ENCODE measurements around the gene HCRTR1.

HCRTR1 gene

GRCh38 chr1:31626223-31627207, 9.0 kb downstream of the HCRTR1 start:
- TF ChIP-seq JUND (IDR thresholded peaks at IDR 0.05; ENCODE audit: low read depth) = no peak
- in situ Hi-C loops (cut with HindIII; ENCODE audit: low pct_unique_long_range_greater_than_20kb, low sequenced_read_pairs) = no loop called here
- DNase-seq (ENCODE audit: low read depth in 1 of 2, low spot score in 1 of 2) = no peak

DNA sequence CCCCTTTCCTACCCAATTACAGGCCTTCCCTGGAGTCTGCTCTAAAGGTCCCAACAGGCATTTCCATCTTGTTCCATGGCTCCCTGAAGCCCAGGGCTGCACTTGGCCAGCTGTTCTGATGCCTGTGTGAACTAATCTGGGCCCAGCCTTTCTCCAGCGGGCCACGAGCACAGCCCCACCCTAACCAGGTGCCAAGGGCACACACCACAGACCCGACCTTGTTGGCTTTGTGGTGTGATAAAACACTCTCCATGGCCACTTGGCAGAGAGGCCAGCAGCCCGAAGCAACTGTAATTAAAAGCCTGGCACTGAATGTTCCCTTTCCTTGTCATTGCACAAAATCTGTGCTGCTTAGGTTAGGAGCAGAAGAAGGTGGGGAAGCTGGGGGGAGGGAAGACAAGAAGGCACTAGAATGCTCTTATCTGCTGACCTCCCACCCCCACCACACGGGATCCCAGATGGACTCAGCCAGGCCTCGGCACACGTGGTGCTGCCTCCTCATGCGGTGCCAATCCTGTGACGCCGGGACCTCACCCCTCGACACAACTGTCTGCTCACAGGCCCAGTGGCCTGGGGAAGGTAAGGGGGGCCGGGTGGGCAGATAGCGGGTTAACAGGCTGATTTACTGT, 9.9 kb downstream of the HCRTR1 start:
- no peak for TF ChIP-seq JUND (IDR thresholded peaks at IDR 0.05; ENCODE audit: low read depth)
- no peak for DNase-seq (ENCODE audit: low read depth in 1 of 2, low spot score in 1 of 2)
- in situ Hi-C loops (cut with HindIII; ENCODE audit: low pct_unique_long_range_greater_than_20kb, low sequenced_read_pairs) = no loop called here

GRCh38 chr1:31627930-31628559, 10.6 kb downstream of the HCRTR1 start:
- no peak for DNase-seq (ENCODE audit: low read depth in 1 of 2, low spot score in 1 of 2)
- no peak for TF ChIP-seq JUND (IDR thresholded peaks at IDR 0.05; ENCODE audit: low read depth)
- in situ Hi-C loops (cut with HindIII; ENCODE audit: low pct_unique_long_range_greater_than_20kb, low sequenced_read_pairs) = no loop called here

GRCh38 chr1:31628931-31629556, 11.6 kb downstream of the HCRTR1 start:
- DNase-seq (ENCODE audit: low read depth in 1 of 2, low spot score in 1 of 2) = no peak
- in situ Hi-C loops (cut with HindIII; ENCODE audit: low pct_unique_long_range_greater_than_20kb, low sequenced_read_pairs) = no loop called here
- no peak for TF ChIP-seq JUND (IDR thresholded peaks at IDR 0.05; ENCODE audit: low read depth)

- in situ Hi-C loops (cut with HindIII; ENCODE audit: low pct_unique_long_range_greater_than_20kb, low sequenced_read_pairs) = no loop called here
- no peak for TF ChIP-seq JUND (IDR thresholded peaks at IDR 0.05; ENCODE audit: low read depth)
- no peak for DNase-seq (ENCODE audit: low read depth in 1 of 2, low spot score in 1 of 2)
These were observed 15.2 kb downstream of the HCRTR1 start for GRCh38 chr1:31632649-31633048.

DNA sequence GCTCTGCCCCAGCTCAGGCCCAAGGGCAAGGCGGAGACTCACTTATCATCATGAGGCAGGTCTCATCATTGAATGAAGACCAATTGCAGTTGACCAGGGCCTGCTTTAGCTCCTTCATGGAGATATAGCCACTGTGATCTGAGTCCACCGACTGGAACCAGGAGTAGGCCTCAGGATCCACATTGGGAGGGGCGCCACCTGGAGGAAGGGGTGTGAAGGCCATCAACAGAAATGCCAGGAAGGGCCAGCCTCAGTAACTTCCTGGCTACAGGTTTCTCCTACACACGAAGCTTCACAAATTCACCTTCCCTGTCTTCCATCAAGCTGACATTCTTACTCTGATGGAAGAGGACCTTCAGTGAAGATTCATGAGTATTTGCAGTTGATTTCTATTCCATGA, 15.6 kb downstream of the HCRTR1 start:
- in situ Hi-C loops (cut with HindIII; ENCODE audit: low pct_unique_long_range_greater_than_20kb, low sequenced_read_pairs) = no loop called here
- DNase-seq (ENCODE audit: low read depth in 1 of 2, low spot score in 1 of 2) = peak in 1 of 2 experiments; percentile 44
- TF ChIP-seq JUND (IDR thresholded peaks at IDR 0.05; ENCODE audit: low read depth) = no peak

GRCh38 chr1:31637915-31638673, 20.6 kb downstream of the HCRTR1 start:
- in situ Hi-C loops (cut with HindIII; ENCODE audit: low pct_unique_long_range_greater_than_20kb, low sequenced_read_pairs) = no loop called here
- no peak for DNase-seq (ENCODE audit: low read depth in 1 of 2, low spot score in 1 of 2)
- no peak for TF ChIP-seq JUND (IDR thresholded peaks at IDR 0.05; ENCODE audit: low read depth)

GRCh38 chr1:31639543-31639942, 22.1 kb downstream of the HCRTR1 start:
- in situ Hi-C loops (cut with HindIII; ENCODE audit: low pct_unique_long_range_greater_than_20kb, low sequenced_read_pairs) = no loop called here
- TF ChIP-seq JUND (IDR thresholded peaks at IDR 0.05; ENCODE audit: low read depth) = no peak
- DNase-seq (ENCODE audit: low read depth in 1 of 2, low spot score in 1 of 2) = no peak

GRCh38 chr1:31640179-31640578, 22.7 kb downstream of the HCRTR1 start:
- no peak for DNase-seq (ENCODE audit: low read depth in 1 of 2, low spot score in 1 of 2)
- in situ Hi-C loops (cut with HindIII; ENCODE audit: low pct_unique_long_range_greater_than_20kb, low sequenced_read_pairs) = no loop called here
- no peak for TF ChIP-seq JUND (IDR thresholded peaks at IDR 0.05; ENCODE audit: low read depth)

- TF ChIP-seq JUND (IDR thresholded peaks at IDR 0.05; ENCODE audit: low read depth) = no peak
- in situ Hi-C loops (cut with HindIII; ENCODE audit: low pct_unique_long_range_greater_than_20kb, low sequenced_read_pairs) = no loop called here
- no peak for DNase-seq (ENCODE audit: low read depth in 1 of 2, low spot score in 1 of 2)
These were observed 23.5 kb downstream of the HCRTR1 start for GRCh38 chr1:31640964-31641363.

DNA sequence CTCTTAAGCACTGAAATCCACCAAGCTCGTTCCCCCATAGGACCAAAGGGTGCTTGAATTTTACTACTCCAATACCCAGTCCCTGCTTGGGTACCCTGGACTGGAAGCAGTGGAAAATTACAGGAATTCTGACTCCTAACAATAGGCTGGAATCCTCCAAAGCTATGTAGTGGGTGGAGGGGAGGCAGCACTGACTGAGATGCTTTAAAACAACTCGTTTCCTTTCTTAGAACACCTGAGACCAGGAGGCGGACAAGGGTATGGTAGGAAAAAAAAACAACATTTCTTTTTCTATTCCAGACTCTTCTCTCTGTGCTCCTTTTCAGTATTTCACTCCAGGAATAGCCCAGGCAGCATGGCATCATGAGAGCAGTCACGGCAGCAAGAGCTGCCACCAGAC, 24.9 kb downstream of the HCRTR1 start:
- no peak for DNase-seq (ENCODE audit: low read depth in 1 of 2, low spot score in 1 of 2)
- no peak for TF ChIP-seq JUND (IDR thresholded peaks at IDR 0.05; ENCODE audit: low read depth)
- in situ Hi-C loops (cut with HindIII; ENCODE audit: low pct_unique_long_range_greater_than_20kb, low sequenced_read_pairs) = no loop called here

DNA sequence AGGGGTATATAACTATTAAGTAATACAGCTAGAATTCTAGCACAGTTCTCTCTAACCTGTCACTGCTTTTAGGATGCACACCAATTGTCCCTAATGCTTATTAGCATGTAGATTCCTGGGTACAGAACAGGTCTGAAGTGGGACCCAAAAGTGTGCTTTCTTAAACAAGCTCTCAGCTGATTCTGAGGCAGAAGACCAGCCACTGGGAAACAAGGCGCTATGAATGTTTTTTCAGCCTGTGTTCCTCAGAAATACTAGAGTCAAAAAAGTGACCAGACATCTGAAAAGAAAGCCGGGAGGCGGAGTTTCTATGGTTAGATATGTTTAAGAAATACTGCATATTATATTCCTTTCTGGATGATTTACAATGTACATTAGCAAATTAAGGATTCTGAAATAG, 25.4 kb downstream of the HCRTR1 start:
- TF ChIP-seq JUND (IDR thresholded peaks at IDR 0.05; ENCODE audit: low read depth) = no peak
- DNase-seq (ENCODE audit: low read depth in 1 of 2, low spot score in 1 of 2) = no peak
- in situ Hi-C loops (cut with HindIII; ENCODE audit: low pct_unique_long_range_greater_than_20kb, low sequenced_read_pairs) = no loop called here
